NOMO-1 treated with DMSO at 0.1 percent for 48 hours (cell line): ENCODE measurements around the gene TAS2R40.
"Not testable (repeated sequence)": the region's sequence is repeated elsewhere in the genome, so short reads cannot be mapped to it uniquely, and the experiment has no call there.

ENCODE experiments used
- DNase-seq: peaks from one replicate; lab custom pipeline; 2025; ENCODE audit not compliant: unreplicated experiment; lab: John Stamatoyannopoulos, UW

Gene TAS2R40

DNA sequence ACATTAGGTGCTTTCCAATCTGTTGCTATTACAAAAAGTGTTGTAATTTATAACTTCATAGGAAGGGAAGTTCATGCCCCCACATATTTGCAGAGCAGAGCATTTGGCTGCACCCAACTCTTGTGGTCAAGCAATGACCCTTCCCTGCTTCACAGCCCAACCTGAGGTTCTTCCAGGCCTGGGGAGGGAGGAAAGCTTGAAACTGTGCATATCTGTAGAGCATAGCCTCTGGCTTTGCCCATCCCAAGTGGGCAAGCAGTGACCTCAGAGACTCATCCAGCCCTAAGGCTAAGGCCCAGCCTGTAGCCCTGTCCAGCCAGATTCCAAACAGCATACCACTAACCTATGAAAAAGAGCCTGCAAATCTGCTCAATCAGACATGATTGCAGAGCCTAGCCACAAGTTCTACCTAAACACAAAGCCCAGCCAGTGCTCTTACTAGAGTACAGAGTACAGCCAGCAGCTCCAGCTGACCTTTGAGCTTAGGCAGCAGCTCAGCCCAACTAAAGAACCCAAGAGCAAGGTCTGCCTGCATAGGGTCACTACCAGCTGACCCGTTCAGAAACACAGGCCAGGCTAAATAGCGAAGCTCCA is 27.0 kb downstream of the TAS2R40 start:
- DNase-seq = no peak

GRCh38 chr7:143250199-143250598 is 28.4 kb downstream of the TAS2R40 start:
- DNase-seq = no peak

- peak; percentile 38 for DNase-seq
Observed at GRCh38 chr7:143250822-143251221, 29.0 kb downstream of the TAS2R40 start.

- DNase-seq = no peak
Observed at GRCh38 chr7:143252006-143252405, 30.2 kb downstream of the TAS2R40 start.

- no peak for DNase-seq
Observed at GRCh38 chr7:143255564-143255963, 33.7 kb downstream of the TAS2R40 start.

- no peak for DNase-seq
Observed at GRCh38 chr7:143256325-143256724, 34.5 kb downstream of the TAS2R40 start.

DNA sequence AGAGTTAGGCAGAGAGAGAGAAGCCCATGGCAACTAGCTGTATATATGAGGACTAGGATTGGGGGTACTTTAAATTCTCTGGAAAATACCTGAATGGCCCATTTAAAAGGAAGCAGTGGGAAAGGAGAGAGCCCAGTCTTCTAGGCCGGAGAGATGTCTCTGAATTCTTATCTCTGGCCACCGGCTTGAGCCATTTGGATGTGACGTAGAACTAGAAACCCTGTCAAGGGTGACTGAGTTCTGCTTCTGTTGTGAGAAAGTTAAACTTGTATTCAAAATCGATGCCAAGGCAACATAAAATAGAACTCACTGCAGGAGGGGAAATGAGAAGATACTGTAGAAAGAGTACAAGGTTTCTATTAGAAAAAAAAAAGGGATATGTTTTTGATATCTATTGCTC is 35.1 kb downstream of the TAS2R40 start:
- DNase-seq = no peak

- DNase-seq = no peak
Observed at GRCh38 chr7:143257501-143257900, 35.7 kb downstream of the TAS2R40 start.

- DNase-seq = peak; percentile 37
Observed at GRCh38 chr7:143258831-143259230, 37.0 kb downstream of the TAS2R40 start.

GRCh38 chr7:143259765-143260164 is 37.9 kb downstream of the TAS2R40 start:
- no peak for DNase-seq

- DNase-seq = no peak
Observed at GRCh38 chr7:143261901-143262300, 40.1 kb downstream of the TAS2R40 start.

- DNase-seq = peak; percentile 25
Observed at GRCh38 chr7:143263266-143264195, 41.7 kb downstream of the TAS2R40 start, which contains the start of gene GSTK1. GSTK1 (plus strand) TSS chr7:143263441; CDS start chr7:143263514, 73 bp downstream.

GRCh38 chr7:143264196-143264568 is 42.3 kb downstream of the TAS2R40 start:
- DNase-seq = not testable (repeated sequence)

DNA sequence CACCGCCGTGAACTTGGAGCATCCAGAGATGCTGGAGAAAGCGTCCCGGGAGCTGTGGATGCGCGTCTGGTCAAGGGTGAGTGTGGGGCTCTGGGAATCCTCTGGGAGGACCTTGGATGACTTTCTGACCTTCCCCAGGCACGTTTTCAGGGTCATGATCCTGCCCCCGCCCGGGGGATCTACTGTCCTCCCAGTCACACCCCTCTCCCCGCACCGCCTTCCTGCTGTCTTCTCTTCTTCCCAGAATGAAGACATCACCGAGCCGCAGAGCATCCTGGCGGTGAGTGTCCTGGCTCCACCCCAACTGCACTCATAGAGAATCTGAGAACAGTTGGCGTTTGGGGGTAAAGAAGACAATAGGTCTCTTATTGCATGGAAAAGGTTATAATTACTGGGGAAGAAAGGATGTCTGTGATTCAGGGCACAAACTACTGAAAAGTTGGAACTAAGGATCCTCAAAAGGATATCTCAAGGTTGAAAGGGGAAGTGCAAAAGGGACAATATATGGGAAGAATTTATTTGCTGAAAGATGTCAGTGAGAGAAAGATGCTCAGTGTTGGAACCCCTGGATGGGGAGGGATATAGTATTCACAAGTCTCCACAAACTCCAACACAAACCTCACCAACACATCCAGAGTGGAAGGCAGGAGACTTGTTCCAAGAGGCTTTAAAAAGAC is 43.3 kb downstream of the TAS2R40 start:
- DNase-seq = no peak

DNA sequence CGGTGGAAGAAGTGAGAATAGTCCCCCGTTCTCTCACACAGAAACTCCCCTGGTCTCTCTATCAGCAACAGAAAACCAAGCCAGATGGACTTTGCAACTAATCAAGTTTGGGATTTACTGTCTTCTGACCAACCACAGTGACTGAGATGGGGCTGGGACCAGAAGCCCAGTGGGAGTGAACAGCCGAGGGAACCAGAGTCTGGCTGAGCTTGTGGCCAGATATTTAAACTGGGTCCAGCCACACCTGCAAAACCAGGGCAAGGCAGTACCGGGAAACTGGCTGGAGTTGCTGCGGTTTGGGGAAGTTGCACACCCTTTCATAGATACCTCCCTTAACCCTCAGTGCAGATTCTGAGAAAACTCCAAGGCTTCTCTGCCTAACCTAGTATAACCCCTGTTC is 47.4 kb downstream of the TAS2R40 start:
- no peak for DNase-seq

DNA sequence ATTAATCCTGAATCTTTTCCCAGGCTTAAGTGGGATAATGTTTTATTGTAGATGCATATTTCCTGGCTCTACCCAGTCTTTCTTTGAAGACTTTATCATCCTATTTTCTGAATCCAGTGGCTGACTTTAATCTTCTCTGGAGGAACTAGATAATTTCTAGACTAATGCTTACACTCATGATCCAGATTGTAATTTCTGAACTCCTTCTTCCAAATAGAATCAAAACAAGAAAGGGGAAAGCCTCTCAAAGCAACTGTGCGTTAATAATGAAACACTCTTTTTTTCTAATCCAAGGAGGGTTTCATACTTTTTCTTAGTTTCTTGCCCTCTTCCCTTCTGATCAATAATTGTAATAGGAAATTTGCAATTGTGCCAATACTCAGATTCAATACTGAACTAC is 49.4 kb downstream of the TAS2R40 start:
- DNase-seq = no peak
